Tibial nerve (tissue), 4 donors: ENCODE results near the gene ZNF726. TPM values are rescaled to one million over a fixed set of nuclear protein-coding genes. Genes with fewer than 3 reads are reported as not detected.
"Not testable (repeated sequence)": the region's sequence is repeated elsewhere in the genome, so short reads cannot be mapped to it uniquely, and the experiment has no call there.

Source experiments
- DNase-seq, 2 donors: peaks; one replicate each; pipeline ENCODE4 v3.0.0-alpha.2; 2019; ENCODE audit warnings: low spot score in 2 of 2
- H3K27ac ChIP-seq, 4 donors: fragments of 200-600 bp; sonication (generic) in 3 of 4; one replicate each; pipeline ENCODE4 v1.5.1; 2017 to 2019; ENCODE audit warnings: mild to moderate bottlenecking in 1 of 4
- H3K27me3 ChIP-seq, 2 donors: fragments of 200-600 bp; sonication (generic) in 1 of 2; one replicate each; pipeline versions ENCODE4 v1.5.1 to v1.6.0; 2017 to 2019
- H3K36me3 ChIP-seq, 3 donors: fragments of 200-600 bp; sonication (generic); one replicate each; pipeline ENCODE4 v1.5.1; 2018 to 2019
- H3K4me1 ChIP-seq, 4 donors: fragments of 200-600 bp; sonication (generic) in 3 of 4; one replicate each; pipeline ENCODE4 v1.5.1; 2017 to 2019
- H3K4me3 ChIP-seq, 4 donors: fragments of 200-600 bp; sonication (generic) in 3 of 4; one replicate each; pipeline ENCODE4 v1.5.1; 2017 to 2019; ENCODE audit warnings: mild to moderate bottlenecking in 1 of 4, moderate library complexity in 1 of 4
- H3K9me3 ChIP-seq, 4 donors: fragments of 200-600 bp; sonication (generic) in 3 of 4; one replicate each; pipeline ENCODE4 v1.5.1; 2017 to 2019
- CTCF ChIP-seq, 5 experiments: fragments of 200-600 bp in 3 of 5; fragments of 450-650 bp in 2 of 5; sonication (generic) in 3 of 5; IDR thresholded peaks; one replicate each; pipeline ENCODE4 v1.5.1; 2016 to 2019; ENCODE audit warnings: antibody characterized with exemption in 5 of 5, mild to moderate bottlenecking in 3 of 5, moderate library complexity in 2 of 5
- EP300 ChIP-seq, 2 donors: sonication (generic); formaldehyde crosslinking; IDR thresholded peaks; one replicate each; pipeline ENCODE4 v1.6.1; 2017; ENCODE audit warnings: antibody characterized with exemption in 2 of 2, mild to moderate bottlenecking in 1 of 2
- POLR2A ChIP-seq, 2 donors: fragments of 450-650 bp; IDR thresholded peaks; one replicate each; pipeline ENCODE4 v1.6.1; 2017; ENCODE audit warnings: antibody characterized with exemption in 2 of 2, mild to moderate bottlenecking in 2 of 2, moderate library complexity in 2 of 2
- WGBS, 2 donors: methylation state at CpG; one replicate each; pipeline ENCODE4 v1.1.5; 2018; 5-methylcytosine and 5-hydroxymethylcytosine counted together
- total RNA-seq, 4 donors: library from RNA; depleted of rRNA; stranded (reverse); fragments of >200 nt; gene quantifications; one replicate each; pipeline ENCODE4 v1.1.0, GENCODE V29; 2016

ZNF726 gene
- under 1 TPM; 0.22 to 0.42 (median 0.35) TPM for total RNA-seq

- 15 to 24% methylated on average over 32 to 44 of the region's 44 CpGs for WGBS, 2 donors
- Histone ChIP-seq H3K9me3 (no peaks in the 10 kb centered on the region), H3K4me3 (peak within 1 kb of the TSS; percentile 42 to 75 (median 62)), H3K4me1 (peaks cover 0 to 10% (median 0%) of the 10 kb centered on the region in 4 donors), H3K36me3 (no peaks in the 10 kb centered on the region), H3K27ac (peak within 1 kb of the TSS in 2 of 4 donors; percentile 12 to 38), H3K27me3 (no peaks in the 10 kb centered on the region)
- DNase-seq = peak; percentile 71 to 87
- TF ChIP-seq CTCF (IDR thresholded peaks at IDR 0.05) = no peak
- TF ChIP-seq POLR2A (IDR thresholded peaks at IDR 0.05) = peak in 1 of 2 donors; percentile 23
Observed at GRCh38 chr19:23914402-23915286, at the start of gene ZNF726. Gene ZNF726 (plus strand): TSS chr19:23914886. CDS start chr19:23914995, 109 bp downstream.

GRCh38 chr19:23867895-23868294, 46.8 kb upstream of the ZNF726 start:
- Histone ChIP-seq H3K36me3 (no peaks in the 10 kb centered on the region), H3K27ac (no peak overlapping the region)

DNA sequence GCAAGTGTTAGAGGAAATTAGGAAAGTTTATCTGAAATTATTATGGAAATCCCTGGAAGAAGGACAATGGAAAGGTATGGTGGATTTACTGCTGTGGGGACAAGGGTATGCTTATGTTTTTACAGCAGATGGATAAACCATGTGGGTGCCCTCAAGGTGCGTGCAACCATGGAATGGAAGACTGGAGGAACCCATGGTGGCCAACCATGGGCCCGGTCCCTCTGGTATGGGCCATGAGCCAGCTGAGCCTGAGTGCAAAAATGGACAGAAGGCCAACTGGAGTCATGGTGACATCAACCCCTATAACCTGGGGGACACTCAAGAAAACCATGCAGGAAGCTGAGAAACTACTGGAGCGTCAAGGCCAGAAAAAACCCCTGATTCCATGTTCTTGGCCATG, 46.1 kb upstream of the ZNF726 start:
- H3K27me3 ChIP-seq = no peaks in the 10 kb centered on the region
- no peaks in the 10 kb centered on the region for H3K36me3 ChIP-seq
- no peak for DNase-seq
- no peaks in the 10 kb centered on the region for H3K9me3 ChIP-seq
- TF ChIP-seq EP300 (IDR thresholded peaks at IDR 0.05) = no peak
- 90 to 93% methylated on average over 3 of the region's 3 CpGs for WGBS, 2 donors
- no peaks in the 10 kb centered on the region for H3K4me1 ChIP-seq
- H3K27ac ChIP-seq = no peak overlapping the region
- no peak overlapping the region for H3K4me3 ChIP-seq

More at GRCh38 chr19:23867895-23868294, 46.8 kb upstream of the ZNF726 start:
- TF ChIP-seq EP300 (IDR thresholded peaks at IDR 0.05) (no peak), POLR2A (IDR thresholded peaks at IDR 0.05) (no peak), CTCF (IDR thresholded peaks at IDR 0.05) (no peak)
- Histone ChIP-seq H3K27me3 (no peaks in the 10 kb centered on the region), H3K4me1 (no peaks in the 10 kb centered on the region), H3K4me3 (no peak overlapping the region), H3K9me3 (no peaks in the 10 kb centered on the region)
- DNase-seq = no peak
- WGBS, 2 donors = 77 to 91% methylated on average over 4 of the region's 4 CpGs

- H3K4me1 ChIP-seq = no peaks in the 10 kb centered on the region
- WGBS, 2 donors = 46 to 68% methylated on average over 1 of the region's 1 CpG
Observed at GRCh38 chr19:23872282-23872919, 42.3 kb upstream of the ZNF726 start.

GRCh38 chr19:23876261-23876660, 38.4 kb upstream of the ZNF726 start:
- Histone ChIP-seq H3K4me1 (no peaks in the 10 kb centered on the region), H3K4me3 (no peak overlapping the region), H3K27me3 (no peaks in the 10 kb centered on the region), H3K36me3 (no peaks in the 10 kb centered on the region), H3K27ac (no peak overlapping the region), H3K9me3 (peaks cover 0 to 13% (median 0%) of the 10 kb centered on the region in 4 donors)
- WGBS, 2 donors = 69 to 76% methylated on average over 12 of the region's 12 CpGs
- TF ChIP-seq EP300 (IDR thresholded peaks at IDR 0.05) (no peak), POLR2A (IDR thresholded peaks at IDR 0.05) (no peak), CTCF (IDR thresholded peaks at IDR 0.05) (no peak)
- DNase-seq = no peak

More at GRCh38 chr19:23872282-23872919, 42.3 kb upstream of the ZNF726 start:
- no peaks in the 10 kb centered on the region for H3K36me3 ChIP-seq
- no peaks in the 10 kb centered on the region for H3K27me3 ChIP-seq
- no peak for DNase-seq
- no peak overlapping the region for H3K4me3 ChIP-seq
- TF ChIP-seq EP300 (IDR thresholded peaks at IDR 0.05) (no peak), CTCF (IDR thresholded peaks at IDR 0.05) (no peak), POLR2A (IDR thresholded peaks at IDR 0.05) (no peak)
- no peak overlapping the region for H3K27ac ChIP-seq
- H3K9me3 ChIP-seq = no peaks in the 10 kb centered on the region

DNA sequence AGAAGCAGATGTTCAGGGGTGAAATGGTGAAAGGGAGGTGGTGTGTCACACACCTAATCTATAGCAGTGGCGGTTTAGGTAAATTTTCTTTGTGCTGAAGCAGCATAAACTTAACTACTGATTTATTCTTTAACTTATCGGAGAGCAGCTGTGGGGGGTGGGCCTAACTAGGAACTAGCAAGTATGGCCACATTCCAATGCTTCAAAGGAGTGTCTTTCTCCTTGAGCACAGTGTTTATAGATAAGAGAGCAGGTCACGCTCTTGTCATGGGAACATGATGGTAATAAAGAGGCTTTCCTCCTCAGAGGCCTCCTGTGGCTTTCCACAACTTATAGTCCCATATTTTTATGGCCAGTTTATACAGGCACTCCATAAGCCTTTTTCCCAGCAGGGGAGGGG, 37.9 kb upstream of the ZNF726 start:
- not testable (repeated sequence) for H3K36me3 ChIP-seq, H3K27me3 ChIP-seq, H3K4me1 ChIP-seq, DNase-seq, H3K27ac ChIP-seq, H3K4me3 ChIP-seq
- peaks cover 0 to 18% (median 0%) of the 10 kb centered on the region in 4 donors for H3K9me3 ChIP-seq
- 54 to 55% methylated on average over 3 of the region's 3 CpGs for WGBS, 2 donors
